GM19099 (cell line): Measurements from ENCODE around the gene PHACTR1.

Experiments
- POLR2A ChIP-seq: IDR thresholded peaks from 3 replicates; pipeline ENCODE4 v1.6.1; 2011; ENCODE audit warnings: low read depth; ENCODE audit not compliant: insufficient read length; ENCODE audit errors: extremely low read depth

PHACTR1 gene

GRCh38 chr6:12939314-12939713 lies 222.7 kb downstream of the PHACTR1 start:
- no peak for TF ChIP-seq POLR2A

GRCh38 chr6:12941422-12941821 lies 224.9 kb downstream of the PHACTR1 start:
- TF ChIP-seq POLR2A = no peak

- TF ChIP-seq POLR2A = no peak
Observed at GRCh38 chr6:12943549-12943948, 227.0 kb downstream of the PHACTR1 start.

GRCh38 chr6:12944001-12944400 lies 227.4 kb downstream of the PHACTR1 start:
- no peak for TF ChIP-seq POLR2A

- TF ChIP-seq POLR2A = no peak
Observed at GRCh38 chr6:12947151-12947871, 230.7 kb downstream of the PHACTR1 start.

- TF ChIP-seq POLR2A = no peak
Observed at GRCh38 chr6:12947967-12948366, 231.4 kb downstream of the PHACTR1 start.

- TF ChIP-seq POLR2A = no peak
Observed at GRCh38 chr6:12950976-12951375, 234.4 kb downstream of the PHACTR1 start.

- TF ChIP-seq POLR2A = no peak
Observed at GRCh38 chr6:12951415-12951814, 234.8 kb downstream of the PHACTR1 start.

- no peak for TF ChIP-seq POLR2A
Observed at GRCh38 chr6:12952318-12952717, 235.8 kb downstream of the PHACTR1 start.

GRCh38 chr6:12955956-12956355 lies 239.4 kb downstream of the PHACTR1 start:
- no peak for TF ChIP-seq POLR2A

GRCh38 chr6:12956991-12957320 lies 240.4 kb downstream of the PHACTR1 start:
- no peak for TF ChIP-seq POLR2A

- TF ChIP-seq POLR2A = no peak
Observed at GRCh38 chr6:12957321-12958051, 240.9 kb downstream of the PHACTR1 start.

- TF ChIP-seq POLR2A = no peak
Observed at GRCh38 chr6:12958052-12958706, 241.6 kb downstream of the PHACTR1 start.

GRCh38 chr6:12961761-12962160 lies 245.2 kb downstream of the PHACTR1 start:
- TF ChIP-seq POLR2A = no peak

- no peak for TF ChIP-seq POLR2A
Observed at GRCh38 chr6:12962529-12962928, 246.0 kb downstream of the PHACTR1 start.

- no peak for TF ChIP-seq POLR2A
Observed at GRCh38 chr6:12962987-12963386, 246.4 kb downstream of the PHACTR1 start.

GRCh38 chr6:12963567-12963966 lies 247.0 kb downstream of the PHACTR1 start:
- TF ChIP-seq POLR2A = no peak

- no peak for TF ChIP-seq POLR2A
Observed at GRCh38 chr6:12967686-12968085, 251.1 kb downstream of the PHACTR1 start.
